GM19328 (cell line): Measurements from ENCODE around the gene PLA2G15.
A peak's percentile ranks its signal among the peaks of the same experiment; 100 is the strongest.

ENCODE experiments used
- ATAC-seq: cut with Tn5 transposase; IDR thresholded peaks from one replicate; pipeline ENCODE4 v1.9.1; 2021; ENCODE audit warnings: mild to moderate bottlenecking, moderate library complexity; ENCODE audit not compliant: unreplicated experiment

PLA2G15 gene

DNA sequence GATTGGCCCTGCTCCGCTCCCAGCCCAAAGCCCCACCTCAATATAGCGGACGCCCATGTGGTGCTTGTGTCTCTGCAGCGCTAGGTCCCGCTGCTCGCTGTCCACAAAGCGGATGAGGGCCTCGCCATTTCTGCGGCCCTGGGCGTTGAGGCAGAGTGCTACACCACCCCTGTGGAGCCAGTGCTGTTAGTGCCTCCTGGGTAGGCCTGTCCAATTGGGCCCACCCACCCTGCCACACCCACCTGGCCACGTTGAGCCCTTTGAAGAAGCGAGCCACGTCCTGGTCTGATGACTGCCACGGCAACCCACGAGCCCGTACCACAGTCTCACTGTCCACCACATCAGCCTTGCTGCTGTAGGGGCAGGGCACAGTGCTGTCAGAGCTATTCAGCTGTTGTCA lies 12.8 kb upstream of the PLA2G15 start:
- no peak for ATAC-seq

DNA sequence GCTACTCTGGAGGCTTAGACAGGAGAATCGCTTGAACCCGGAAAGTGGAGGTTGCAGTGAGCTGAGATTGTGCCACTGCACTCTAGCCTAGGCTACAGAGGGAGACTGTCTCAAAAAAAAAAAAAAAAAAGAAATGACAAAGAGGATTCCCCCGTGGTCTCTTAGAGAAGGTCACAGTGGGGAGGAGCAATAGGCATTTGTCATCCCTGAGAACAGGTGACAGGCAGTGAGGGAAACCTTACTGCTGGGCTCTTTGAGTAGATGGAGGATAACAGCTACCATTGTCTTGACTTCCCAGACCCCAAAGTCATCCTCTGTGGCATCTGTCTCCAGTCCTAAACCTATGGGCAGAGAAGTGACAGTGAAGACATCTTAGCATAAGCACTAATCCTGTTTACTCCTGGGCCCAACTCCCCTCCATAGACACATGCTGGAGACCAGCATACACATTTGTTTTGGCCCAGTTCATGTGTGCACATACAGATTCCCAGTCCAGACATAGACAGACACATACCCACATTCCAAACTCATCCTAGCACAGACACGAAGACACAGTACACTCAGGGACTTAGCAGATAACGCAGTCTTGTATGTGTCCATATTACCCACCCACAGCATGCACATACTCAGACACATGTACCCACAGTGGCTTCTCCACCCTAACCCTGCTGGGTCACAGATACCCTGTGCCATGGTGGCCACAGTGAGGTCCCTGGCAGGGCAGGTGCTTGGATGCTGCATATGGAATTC lies 11.9 kb upstream of the PLA2G15 start:
- ATAC-seq, result no peak

DNA sequence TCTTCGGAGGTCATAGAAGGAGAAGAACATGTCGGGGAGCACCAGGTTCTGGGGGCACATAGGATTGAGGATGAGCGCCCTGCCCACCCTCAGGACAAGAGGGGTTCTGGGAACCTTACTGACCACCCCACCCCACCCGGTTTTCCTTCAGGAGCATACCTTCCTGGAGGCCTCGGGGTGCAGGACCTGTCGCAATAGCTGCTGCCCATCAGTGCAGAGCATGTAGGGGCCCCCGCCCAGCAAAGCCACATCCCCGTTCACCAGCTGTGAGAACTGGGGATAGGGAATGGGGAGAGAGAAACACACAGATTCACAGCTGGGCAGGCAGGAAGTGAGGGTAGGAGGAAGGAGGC lies 11.4 kb upstream of the PLA2G15 start:
- ATAC-seq, result no peak

DNA sequence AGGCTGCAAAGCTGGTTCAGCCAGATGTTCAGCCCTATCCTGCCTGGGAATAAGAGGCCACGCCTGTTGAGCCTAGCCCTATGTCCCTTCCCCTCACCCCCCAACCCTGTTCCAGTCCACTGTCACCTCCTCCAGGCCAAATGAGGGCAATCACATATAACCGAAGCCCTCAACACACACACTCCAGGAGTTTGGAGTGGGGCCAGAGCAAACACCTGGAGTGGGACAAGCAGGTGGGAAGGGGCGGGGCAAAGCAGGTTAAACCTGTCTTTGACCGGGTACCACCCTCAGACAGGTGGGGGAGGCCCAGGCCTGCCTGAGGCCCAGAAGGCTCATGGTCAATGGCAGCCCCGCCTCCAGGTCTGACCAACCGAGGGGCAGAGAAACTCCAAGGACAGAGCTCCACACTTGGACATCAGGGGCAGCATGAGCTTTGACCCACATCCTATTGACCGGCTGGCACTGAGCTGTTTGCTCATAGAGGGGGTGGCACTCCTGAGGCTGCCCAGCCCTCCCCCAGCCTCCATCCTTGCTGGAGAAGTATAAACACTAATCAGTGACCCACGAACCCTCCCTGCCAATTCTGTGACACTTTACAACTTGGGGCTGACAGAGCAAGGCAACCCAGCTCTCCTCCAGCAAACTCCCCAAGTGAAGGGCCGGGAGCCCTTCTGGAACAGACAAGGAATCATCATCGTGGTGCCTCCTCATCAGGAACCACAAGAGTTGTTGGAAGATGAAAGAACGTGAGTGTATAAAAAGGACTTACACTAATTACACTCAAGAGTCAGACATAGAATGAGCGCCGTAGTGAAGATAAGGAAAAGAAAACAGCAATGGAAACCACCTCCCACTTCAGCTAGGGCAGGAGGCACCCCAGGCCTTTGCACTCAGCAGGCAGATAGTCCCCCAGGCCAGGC lies 10.7 kb upstream of the PLA2G15 start:
- ATAC-seq, result no peak

DNA sequence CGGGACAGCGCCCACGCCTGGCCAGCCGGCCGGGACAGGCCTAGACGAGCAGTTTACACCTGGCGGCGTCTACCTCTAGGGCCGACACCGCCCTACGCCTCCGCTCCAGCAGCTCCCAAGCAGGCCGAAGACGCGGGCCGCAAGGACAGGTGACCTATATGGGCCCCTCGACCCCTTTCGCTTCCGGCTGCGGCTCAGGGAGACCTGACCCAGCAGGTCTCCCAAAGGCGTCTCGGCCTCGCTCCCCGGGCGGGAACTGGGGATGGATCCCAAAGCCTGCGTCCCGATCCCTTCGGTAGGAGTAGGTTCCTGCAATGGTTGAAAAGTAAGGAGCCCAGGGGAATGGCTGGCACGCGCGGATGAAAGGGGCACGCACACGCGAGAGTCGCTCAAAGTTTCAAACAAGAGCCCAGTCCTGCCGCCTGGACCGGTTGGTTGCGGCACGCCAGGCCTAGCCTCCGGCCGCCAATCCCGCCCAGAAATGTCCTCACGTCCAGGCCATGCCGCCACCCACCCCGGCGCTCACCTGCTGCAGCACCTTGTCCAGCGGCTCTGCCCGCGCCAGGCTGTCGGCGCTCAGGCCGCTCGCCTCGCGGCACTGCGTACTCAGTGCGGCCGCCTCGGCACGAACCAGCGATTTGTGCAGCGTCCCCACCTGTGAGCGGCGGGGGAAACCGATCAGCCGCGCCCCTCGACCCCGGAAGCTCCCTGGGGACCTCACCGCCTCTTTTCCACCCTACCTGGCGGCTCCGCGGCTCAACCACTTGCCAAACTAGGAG lies 9.9 kb upstream of the PLA2G15 start:
- no peak for ATAC-seq

DNA sequence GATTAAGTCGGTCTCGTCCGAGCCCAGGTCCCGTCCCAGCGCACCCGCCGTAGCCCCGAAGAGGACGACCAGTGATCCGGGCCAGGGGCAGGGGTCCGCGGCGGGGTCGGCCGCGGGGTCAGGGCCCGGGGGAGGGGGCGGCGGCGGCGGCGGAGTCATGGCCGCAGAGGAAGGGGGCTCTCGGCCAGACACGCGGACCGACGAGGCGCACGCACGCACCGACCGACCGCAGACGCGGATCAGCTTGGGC lies 9.4 kb upstream of the PLA2G15 start, which contains the start of gene ESRP2:
ESRP2 (minus strand) TSS at position 241 of the 250 bp plus-strand sequence; CDS start at position 159, 82 bp downstream.
- no peak for ATAC-seq

DNA sequence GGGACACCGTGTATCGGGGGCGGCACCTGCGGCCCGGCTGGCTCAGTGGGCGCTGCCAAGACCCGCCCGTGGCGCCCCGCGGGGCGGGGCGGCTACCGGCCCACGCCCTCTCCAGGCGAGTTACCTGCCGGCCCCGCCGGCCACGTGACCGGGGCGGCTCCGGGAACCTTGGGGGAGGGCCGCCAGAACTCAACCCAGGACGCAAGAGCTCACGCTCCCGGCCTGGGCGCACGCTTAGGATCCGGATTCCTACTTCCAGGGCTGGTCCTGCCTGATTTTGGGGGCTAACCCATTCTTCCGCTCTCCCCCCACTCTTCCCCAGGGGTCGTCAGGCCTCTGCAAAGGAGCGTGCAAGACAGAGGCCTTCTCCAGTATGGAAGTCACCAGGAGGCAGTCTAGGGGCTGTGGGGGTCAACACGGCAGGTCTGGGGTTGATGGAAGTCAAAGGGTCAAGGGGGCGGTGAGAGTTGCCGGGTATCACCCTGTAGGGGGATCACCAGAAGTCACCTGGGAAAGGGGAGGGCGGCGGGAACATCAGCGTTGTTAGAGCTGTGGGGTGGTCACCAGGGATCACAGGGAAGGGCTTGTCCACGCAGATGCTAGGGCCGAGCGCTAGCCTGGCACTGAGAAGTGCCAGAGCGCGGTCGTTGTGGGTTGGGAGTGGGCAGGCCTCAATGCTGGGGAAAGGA lies 8.9 kb upstream of the PLA2G15 start:
- ATAC-seq, result no peak

DNA sequence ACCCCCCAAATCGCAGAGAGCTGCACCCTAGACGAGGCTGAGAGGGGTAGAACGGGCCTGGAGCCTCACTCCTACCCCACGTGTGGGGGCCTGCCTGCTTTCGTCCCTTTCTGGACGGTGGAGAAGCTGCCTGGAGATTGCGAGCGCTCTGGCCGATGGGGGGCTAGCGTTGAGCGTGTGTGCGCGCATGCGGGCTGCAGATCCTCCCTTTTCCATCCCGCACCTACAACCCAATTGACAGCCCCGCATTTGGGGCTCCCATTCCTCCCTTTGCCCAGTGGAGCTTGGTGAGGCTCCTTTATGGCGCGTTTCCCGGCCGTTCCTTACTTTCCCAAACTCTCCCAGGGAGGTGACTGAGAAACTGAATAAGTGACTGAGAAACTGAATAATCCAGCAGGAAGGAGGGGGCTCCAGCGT lies 8.3 kb upstream of the PLA2G15 start:
- ATAC-seq, result no peak

DNA sequence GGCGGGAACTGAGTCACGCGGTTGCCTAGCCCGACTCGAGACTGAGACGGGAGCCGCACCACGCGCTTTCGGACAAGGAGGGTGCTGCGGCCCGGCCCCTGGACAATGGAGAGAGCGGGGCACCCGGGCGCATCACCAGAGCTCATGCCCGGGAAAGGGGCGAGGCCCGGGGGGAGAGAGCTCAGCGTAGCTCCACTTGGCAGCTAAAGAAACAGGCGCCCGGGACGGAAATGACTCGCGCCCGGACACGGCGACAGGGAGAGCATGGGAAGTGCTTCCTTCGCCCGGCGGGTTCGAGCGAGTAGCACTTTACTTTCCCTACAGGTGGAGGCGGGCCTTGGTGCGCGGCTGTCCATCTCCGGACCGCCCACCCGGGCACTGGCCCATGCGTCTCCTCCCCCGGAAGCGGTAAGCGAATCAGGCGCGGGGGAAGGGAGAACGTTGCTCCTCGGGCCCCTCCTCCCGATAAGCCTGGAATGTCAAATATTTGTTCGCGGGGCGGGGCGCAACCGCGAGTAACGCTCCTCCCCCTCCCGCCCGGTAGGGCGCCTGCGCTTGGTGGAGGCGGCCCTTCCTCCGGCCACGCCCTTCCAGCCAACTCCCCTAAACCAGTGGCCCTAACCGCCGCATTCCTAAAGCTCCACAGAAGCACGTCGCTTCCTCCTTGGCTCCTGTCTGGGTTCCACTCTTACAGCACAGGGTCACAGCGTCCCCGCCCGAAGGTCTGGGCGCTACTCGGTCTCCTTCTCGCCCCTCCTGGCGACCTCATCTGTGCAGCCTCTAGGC lies 7.7 kb upstream of the PLA2G15 start:
- peak; percentile 78 for ATAC-seq

DNA sequence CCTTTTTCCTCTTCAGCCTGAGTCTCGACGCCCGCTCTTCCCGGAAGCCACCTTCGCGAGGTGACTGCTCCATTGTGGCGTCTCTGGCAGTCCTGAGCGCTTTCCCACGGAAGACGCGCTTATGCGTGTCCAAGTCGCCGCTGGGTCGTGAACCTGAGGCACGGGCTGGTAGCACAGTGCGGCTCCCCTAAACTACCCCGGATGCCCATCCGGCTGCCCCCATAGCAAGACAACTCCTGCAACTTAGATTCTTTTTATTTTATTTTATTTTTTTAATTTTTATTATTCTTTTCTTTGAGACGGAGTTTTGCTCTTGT lies 7.2 kb upstream of the PLA2G15 start:
- ATAC-seq, result no peak

DNA sequence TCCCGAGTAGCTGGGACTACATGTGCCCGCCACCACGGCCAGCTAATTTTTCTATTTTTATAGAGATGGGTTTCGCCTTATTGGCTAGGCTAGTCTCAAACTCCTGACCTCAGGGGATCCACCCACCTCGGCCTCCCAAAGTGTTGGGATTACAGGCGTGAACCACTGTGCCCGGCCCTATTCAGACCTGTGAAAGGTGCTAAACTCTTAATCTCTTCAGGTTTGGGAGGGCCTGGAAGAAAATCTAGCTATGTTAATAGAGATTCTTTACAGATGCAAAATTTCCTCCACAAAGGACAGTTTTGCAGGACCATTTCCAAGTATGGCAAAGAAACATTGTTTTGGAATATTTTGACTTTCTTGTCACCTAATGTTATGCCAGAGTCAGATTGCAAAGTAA lies 3.1 kb upstream of the PLA2G15 start:
- no peak for ATAC-seq

DNA sequence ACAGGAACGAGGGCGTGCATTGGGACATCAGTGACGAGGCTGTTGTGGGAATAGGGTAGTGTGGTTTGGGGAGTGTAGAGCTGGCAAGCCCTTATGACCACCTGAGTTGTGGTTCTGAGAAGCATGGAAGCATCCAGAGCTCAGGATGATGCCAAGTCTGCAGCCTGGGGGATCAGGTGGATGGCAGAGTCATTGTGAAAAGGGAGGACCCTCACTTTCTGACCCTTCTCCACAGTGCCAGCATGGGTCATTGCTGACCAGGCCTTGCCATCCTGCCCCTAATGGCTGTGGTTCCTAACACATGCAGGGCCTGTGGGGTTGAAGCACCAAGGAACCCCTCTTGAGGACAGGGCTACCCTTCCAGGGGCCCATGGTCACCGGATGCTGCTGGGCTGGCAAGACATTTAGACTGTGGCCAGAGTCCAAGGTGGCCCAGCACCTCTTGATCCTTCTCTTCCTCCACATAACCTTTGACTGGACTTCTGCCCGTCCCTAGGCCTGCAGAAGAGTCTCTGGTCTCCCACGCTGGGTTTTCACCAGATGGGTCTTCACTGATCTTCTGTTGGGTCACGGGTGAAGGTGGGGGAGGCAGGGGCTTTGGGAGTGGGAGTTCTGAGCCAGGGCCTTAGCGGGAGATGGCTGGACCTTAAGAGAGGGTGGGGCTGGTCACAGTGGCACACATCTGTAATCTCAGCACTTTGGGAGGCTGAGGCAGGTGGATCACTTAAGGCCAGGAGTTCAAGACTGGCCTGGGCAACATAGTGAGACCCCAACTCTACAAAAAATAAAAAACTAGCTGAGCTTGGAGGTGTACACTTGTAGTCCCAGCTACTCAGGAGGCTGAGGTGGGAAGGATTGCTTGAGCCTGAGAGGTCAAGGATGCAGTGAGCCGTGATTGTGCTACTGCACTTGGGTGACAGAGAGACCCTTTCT lies 2.0 kb upstream of the PLA2G15 start:
- no peak for ATAC-seq

DNA sequence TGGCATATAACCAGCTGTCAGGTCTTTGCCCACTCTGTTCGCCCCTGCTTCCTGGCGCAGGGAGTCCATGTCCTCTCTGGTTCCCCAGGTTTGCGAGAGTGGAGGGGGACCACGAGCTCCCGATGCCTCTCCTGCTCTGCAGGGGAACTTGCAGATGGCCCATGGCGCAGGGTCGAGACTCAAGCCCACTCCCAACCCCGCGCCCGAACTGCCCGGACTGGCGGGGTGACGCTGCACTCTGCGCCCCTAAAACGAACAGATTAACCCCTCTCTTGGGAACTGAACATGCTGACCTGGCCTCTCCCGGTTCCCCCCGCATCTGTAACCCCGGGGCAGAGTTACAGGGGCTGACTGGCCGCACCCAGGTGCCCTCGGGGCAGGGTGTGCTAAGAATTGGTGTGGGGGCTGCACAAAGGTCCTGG lies 681 bp upstream of the PLA2G15 start:
- ATAC-seq, result no peak

DNA sequence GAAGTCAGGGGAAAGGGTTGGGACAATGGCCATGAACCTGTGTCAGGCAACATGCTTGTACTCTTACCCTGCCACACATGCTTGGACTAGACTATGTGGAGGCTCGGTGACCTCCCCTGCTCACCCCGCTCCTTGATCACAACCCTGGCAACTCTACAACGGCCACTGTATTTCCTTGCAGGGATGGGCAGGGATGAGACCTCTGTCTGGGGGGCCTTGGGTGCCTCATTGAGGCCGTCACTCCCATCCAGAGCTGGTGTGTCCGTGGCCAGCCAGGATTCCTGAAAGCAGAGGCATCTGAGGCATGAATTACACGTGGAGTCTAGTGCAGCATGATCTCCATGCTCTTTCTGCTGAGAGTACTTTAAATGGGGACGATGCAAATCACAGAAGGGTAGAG lies 948 bp downstream of the PLA2G15 start:
- no peak for ATAC-seq

DNA sequence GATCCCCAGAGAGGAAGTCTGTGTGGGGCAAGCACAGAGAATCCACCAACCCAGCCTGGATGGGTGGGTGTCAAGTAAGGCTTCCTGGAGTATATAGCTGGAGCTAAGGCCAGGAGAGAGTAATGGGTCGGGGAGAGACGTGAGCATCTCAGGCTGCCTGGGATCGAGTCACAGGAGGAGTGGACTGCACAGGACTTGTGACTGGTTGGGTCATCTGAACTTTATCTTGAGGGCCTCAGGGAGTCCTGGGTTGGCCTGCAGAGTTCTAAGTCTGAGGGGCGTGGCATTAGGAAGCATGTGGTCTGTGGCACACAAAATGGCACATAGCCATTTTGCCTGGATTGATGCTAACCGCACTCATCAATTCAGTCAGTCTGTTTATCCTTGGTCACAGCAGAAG lies 1.5 kb downstream of the PLA2G15 start:
- ATAC-seq, result no peak

DNA sequence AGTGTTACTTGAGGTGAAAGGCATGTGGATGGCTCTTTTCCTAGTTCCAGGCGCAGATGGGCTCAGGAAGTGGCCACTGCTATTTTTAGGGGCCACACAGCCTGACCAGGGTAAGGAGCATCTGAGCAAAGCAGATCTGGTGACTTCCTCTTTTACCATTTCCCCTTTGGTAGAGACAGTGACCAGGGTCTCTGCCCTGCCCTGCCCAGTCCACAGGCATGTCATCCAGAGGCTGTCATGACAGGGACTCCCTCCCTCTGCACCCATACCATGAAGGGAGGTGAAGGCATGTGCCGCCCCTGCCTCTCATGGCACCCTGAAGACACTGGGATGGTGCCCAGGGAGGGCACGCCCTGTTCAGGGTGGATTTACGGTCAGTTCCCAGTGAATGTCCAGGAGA lies 2.2 kb downstream of the PLA2G15 start:
- ATAC-seq, result no peak

DNA sequence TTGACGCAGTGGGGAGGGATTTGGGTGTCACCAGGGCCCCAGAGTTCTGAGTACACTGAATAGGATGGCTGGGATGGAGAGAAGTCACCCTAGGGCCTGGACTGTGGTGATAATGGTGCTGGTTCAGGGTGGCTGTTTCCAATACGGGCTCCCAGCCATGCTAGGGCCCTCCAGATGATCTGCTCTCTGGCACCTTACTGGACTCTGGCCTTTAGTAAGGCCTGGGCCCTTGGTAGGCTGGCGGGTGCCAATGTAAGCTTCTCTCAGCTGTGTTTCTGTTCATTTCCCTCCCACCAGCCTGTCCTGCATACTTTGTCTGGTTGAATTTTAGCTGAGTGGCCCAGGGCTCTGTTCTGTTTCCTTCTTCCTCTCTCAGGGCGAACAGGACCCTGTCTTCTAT lies 2.8 kb downstream of the PLA2G15 start:
- ATAC-seq, result no peak

DNA sequence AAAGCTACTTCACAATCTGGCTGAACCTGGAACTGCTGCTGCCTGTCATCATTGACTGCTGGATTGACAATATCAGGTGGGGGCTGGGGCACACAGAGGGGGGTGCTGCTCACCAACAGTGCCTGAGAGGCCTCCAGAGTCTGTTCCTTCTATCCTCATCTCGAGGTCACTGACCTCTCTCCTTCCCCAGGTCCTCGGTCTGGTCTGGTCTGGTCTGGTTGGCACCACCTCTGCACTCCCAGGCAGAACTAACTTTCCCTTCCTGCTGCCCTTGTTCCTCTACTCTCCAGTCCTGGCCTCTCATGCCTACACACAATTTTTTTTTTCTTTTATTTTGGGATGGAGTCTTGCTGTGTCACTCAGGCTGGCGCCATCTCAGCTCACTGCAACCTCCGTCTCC lies 4.2 kb downstream of the PLA2G15 start:
- ATAC-seq, result no peak

DNA sequence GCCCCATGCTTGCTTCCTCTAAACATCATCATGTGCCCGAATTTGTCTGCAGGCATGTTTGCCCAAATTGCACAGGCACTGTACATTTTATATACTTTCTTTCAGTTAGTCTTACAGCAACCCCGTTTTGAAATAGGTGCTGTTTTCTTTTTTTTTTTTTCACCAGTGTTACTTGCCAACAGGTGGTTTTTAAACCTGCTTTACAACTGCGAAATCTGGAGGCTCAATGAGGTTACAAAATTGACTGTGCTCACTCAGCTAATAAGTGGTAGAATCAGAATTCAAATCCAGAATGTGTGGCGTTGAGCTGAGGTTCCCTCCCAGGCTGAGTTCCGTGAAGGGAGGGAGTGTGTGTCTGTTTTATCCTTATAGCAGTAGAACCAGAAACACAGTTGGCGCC lies 5.8 kb downstream of the PLA2G15 start:
- no peak for ATAC-seq
